Measurements from ENCODE around the gene NIPSNAP2. TPM values are rescaled to one million over a fixed set of nuclear protein-coding genes. Genes with fewer than 3 reads are reported as not detected.
A peak's percentile ranks its signal among the peaks of the same experiment; 100 is the strongest.

NIPSNAP2 gene
- total and polyA plus RNA-seq, 2 of the 13 experiments (the other 11 are each of a cell fraction or from before 2014, with no cell fraction given), result 40.3 to 61.5 TPM

GRCh38 chr7:55951637-55952351 lies 12.6 kb upstream of the NIPSNAP2 start, which contains the start of gene MRPS17 (continued):
- TF ChIP-seq KAT8 (CRISPR knock-in tag; IDR thresholded peaks at IDR 0.05) (peak; percentile 95), MXI1 (IDR thresholded peaks at IDR 0.05; ENCODE audit: borderline replicate concordance, low read depth, low read length) (peak; percentile 88; the same call in 1 of the 3 replicates), TBP (CRISPR knock-in tag; IDR thresholded peaks at IDR 0.05) (no peak), ELF3 (CRISPR knock-in tag; IDR thresholded peaks at IDR 0.05) (peak; percentile 62), NR0B2 (CRISPR knock-in tag; IDR thresholded peaks at IDR 0.05) (peak; percentile 51; the same call in 1 of the 2 replicates), ZSCAN9 (CRISPR knock-in tag; IDR thresholded peaks at IDR 0.05; ENCODE audit: borderline replicate concordance) (peak; percentile 36; the same call in 1 of the 2 replicates), NFYB (CRISPR knock-in tag; IDR thresholded peaks at IDR 0.05) (peak; percentile 73), ZMAT3 (CRISPR knock-in tag; conservative IDR thresholded peaks at IDR 0.05) (no peak), ADNP (CRISPR knock-in tag; IDR thresholded peaks at IDR 0.05) (no peak), GATA4 (IDR thresholded peaks at IDR 0.05; ENCODE audit: borderline replicate concordance, low read depth) (no peak), SRF (IDR thresholded peaks at IDR 0.05; ENCODE audit: low read depth, low read length) (peak; percentile 69; the same call in 1 of the 2 replicates), NR2F1 (CRISPR knock-in tag; IDR thresholded peaks at IDR 0.05) (peak; percentile 68 to 74; a peak in 3 of 4 replicates), ZNF775 (CRISPR knock-in tag; IDR thresholded peaks at IDR 0.05; ENCODE audit: borderline replicate concordance) (no peak), SNAPC2 (CRISPR knock-in tag; IDR thresholded peaks at IDR 0.05) (peak; percentile 44; the same call in 1 of the 2 replicates), ZNF672 (CRISPR knock-in tag; IDR thresholded peaks at IDR 0.05) (0 out of 2 replicates have a peak, but pooled peaks have one; percentile 47), RXRB (CRISPR knock-in tag; IDR thresholded peaks at IDR 0.05; ENCODE audit: borderline replicate concordance) (peak; percentile 55), ATF5 (CRISPR knock-in tag; IDR thresholded peaks at IDR 0.05; ENCODE audit: low read depth) (no peak), PITX1 (CRISPR knock-in tag; IDR thresholded peaks at IDR 0.05) (no peak), NR2C2 (CRISPR knock-in tag; IDR thresholded peaks at IDR 0.05; ENCODE audit: borderline replicate concordance) (peak; percentile 67), FOXP1 (IDR thresholded peaks at IDR 0.05) (no peak), FOXP1 (CRISPR knock-in tag; IDR thresholded peaks at IDR 0.05) (no peak), DMAP1 (CRISPR knock-in tag; IDR thresholded peaks at IDR 0.05) (peak; percentile 94), SNAI1 (CRISPR knock-in tag; IDR thresholded peaks at IDR 0.05; ENCODE audit: borderline replicate concordance) (0 out of 2 replicates have a peak, but pooled peaks have one; percentile 56), SP5 (CRISPR knock-in tag; IDR thresholded peaks at IDR 0.05; ENCODE audit: borderline replicate concordance, low read depth) (0 out of 2 replicates have a peak, but pooled peaks have one; percentile 25), ZNF225 (CRISPR knock-in tag; IDR thresholded peaks at IDR 0.05) (no peak), ZNF781 (CRISPR knock-in tag; IDR thresholded peaks at IDR 0.05; ENCODE audit: borderline replicate concordance, not compliant biosample characterization) (peak; percentile 8), PBX3 (CRISPR knock-in tag; IDR thresholded peaks at IDR 0.05; ENCODE audit: borderline replicate concordance) (no peak), HNRNPK (IDR thresholded peaks at IDR 0.05; ENCODE audit: low read depth, low read length, poor library complexity, severe bottlenecking) (no peak), ZNF678 (CRISPR knock-in tag; IDR thresholded peaks at IDR 0.05) (0 out of 2 replicates have a peak, but pooled peaks have one; percentile 62), ZNF556 (CRISPR knock-in tag; IDR thresholded peaks at IDR 0.05; ENCODE audit: borderline replicate concordance) (peak; percentile 80; the same call in 1 of the 2 replicates), ZNF274 (CRISPR knock-in tag; IDR thresholded peaks at IDR 0.05) (peak; percentile 81)
